Myocyte (in vitro differentiated cells): Measurements from ENCODE around the gene FAM153A. TPM values are rescaled to one million over a fixed set of nuclear protein-coding genes. Genes with fewer than 3 reads are reported as not detected.
"Not testable (repeated sequence)": the region's sequence is repeated elsewhere in the genome, so short reads cannot be mapped to it uniquely, and the experiment has no call there.

Experiments used
- DNase-seq: peaks from one replicate; pipeline ENCODE4 v3.0.0-alpha.2; 2012; ENCODE audit warnings: low read depth
- total RNA-seq: library from RNA; depleted of rRNA; stranded (reverse); fragments of >200 nt; gene quantifications from 2 replicates; pipeline ENCODE4 v1.2.3, GENCODE V29; 2014

The FAM153A gene
- total RNA-seq, 1 donor from 2014 or later, result 0.19 TPM

DNA sequence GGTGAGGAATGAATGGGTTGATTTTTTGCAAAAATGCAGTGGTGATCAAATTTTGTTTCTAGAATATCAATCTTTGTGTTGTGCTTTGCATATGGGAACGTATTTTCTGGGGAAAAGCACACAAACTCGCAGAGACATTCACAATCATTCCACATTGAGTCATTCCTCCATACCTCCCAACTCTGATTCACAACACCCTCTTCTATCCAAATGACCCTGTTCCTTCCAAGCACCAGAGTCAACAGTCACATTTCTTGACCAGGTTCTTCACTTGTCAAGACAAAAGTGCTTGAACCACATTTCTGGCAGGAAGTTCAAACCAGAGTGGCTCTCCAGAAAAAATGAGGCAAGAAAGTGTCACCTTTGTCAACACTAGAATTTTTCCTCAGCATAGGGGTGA lies 35.3 kb downstream of the FAM153A start:
- DNase-seq, result not testable (repeated sequence)

DNA sequence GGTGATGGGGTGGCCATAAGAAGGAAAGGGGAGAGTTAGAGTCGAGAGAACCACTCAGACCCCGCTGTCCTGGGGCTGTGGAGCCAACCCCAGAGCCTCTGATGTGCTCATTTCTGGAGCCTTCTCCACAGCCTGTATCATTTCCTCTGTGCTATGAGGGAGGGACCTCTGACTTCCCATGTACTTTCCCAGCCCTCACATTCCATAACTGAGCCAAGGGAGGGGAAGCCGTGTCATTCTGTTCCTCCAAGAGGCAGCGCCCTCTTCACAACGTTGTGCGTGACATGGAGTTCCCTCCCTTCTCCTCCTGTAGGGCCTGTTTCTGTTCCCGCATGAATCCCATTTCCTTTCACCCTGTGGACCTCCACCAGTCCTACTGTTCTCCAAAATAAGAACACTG lies 57.8 kb downstream of the FAM153A start:
- not testable (repeated sequence) for DNase-seq

DNA sequence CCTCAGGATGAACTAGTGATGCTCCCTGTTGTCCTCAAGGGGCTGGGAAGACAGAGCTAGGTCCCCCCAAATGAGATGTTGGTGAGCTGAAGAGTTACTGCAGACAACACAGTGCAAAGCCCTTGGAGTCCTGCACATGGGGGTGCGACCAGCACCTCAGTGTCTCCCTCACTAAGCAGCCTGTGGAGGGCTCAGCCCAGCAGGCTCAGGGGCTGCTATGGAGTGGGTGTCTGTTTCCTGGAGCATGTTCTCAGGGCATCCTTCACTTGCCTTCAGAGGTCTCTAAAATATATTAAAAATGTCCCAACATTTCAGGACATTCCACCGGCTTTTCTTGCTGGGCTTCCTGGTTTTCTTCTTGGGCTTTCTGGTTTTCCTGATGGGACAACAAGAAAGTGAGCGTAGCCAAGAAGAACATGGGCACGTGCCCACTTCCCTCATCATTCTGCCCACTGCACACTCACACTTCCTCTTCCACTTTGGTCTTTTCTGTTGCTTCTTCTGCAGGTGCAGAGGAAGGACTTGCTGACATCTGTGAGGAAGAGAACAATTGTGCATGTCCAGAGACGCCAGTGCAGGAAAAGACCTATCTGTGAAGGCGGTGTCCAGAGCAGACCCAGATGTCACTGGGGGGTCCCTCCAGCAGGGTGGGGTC lies 58.7 kb downstream of the FAM153A start:
- DNase-seq, result not testable (repeated sequence)

DNA sequence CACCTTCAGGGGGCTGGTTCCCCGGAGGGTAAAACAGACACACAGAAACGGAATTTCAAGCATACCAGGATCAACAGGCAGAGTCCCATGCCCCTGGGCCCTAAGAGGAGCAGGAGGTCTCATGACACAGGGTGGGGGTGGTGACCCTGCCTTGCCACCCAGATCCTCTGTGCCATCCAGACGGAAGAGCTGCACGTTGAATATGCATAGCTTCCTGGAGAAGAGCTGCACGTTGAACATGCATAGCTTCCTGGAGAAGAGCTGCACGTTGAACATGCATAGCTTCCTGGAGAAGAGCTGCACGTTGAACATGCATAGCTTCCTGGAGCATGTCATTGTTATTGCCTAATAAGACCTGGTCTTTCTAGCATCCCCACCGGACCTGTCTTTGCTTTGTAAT lies 59.9 kb downstream of the FAM153A start:
- DNase-seq, result not testable (repeated sequence)

DNA sequence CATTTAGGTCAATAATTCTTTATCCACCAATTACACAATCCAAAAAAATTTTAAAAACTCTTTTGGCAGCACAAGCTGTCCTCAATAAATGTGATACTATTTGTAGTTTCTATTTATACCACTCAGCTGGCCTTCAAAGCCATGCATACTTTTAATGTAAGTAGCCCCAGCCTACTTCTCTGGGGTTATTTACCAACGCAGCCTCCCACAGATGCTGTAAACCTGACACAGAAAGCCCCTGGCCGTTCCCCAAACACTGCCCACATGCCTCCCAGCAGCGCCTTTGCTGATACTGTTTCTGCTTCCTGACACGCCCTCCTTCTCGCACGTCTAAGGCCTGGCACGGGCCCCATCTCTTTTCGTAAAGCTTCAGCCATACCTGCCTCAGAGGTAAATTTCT lies 62.7 kb downstream of the FAM153A start:
- DNase-seq, result not testable (repeated sequence)

DNA sequence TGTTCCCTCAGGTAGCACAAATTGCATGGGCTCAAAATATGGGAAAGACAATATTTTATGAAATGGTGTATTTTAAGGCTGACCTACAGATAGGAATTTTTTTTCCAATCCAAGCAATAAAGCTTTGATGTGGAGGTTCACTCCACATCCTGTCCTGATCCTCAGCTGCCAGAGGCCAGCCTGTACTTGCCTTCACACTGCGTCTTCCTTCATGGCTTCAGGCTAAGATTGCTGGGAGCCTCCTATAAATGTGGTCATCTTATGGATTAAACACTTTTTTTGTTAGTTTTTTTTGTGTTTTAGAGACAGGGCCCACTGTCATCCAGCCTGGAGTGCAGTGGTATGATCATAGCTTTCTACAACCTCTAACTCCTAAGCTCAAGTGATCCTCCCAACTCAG lies 67.3 kb downstream of the FAM153A start:
- not testable (repeated sequence) for DNase-seq

DNA sequence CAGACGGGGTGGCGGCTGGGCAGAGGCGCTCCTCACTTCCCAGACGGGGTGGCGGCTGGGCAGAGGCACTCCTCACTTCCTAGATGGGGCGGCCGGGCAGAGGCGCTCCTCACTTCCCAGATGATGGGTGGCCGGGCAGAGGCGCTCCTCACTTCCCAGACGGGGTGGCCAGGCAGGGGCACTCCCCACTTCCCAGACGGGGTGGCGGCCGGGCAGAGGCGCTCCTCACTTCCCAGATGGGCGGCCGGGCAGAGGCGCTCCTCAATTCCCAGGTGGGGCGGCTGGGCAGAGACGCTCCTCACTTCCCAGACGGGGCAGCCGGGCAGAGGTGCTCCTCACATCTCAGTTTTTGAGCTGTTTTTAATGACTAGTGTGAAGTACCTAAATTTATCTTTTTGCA lies 86.6 kb downstream of the FAM153A start:
- DNase-seq, result not testable (repeated sequence)

DNA sequence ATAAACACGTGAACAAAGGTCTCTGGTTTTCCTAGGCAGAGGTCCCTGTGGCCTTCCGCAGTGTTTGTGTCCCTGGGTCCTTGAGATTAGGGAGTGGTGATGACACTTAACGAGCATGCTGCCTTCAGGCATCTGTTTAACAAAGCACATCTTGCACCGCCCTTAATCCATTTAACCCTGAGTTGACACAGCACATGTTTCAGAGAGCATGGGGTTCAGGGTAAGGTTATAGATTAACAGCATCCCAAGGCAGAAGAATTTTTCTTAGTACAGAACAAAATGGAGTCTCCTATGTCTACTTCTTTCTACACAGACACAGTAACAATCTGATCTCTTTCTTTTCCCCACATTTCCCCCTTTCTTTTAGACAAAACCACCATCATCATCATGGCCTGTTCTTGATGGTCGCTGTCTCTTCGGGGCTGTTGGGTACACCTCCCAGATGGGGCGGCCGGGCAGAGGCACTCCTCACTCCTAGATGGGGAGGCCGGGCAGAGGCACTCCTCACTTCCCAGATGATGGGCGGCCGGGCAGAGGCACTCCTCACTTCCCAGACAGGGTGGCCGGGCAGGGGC lies 87.3 kb downstream of the FAM153A start:
- not testable (repeated sequence) for DNase-seq

DNA sequence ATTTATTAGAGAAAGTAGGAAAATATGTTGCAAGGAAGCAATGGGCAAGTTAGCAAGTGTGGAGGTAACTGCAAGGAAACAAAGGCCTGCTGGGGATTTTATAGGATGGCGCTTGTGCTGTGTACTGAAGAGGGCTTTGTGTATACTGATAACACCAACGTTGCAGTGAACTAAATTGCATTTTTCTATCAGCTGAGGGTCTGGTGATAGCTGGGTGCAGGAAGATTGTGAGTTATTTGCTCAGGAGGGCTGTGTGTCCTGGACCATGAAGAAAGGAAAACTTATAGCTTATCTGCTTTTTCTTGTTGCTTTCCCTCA lies 88.2 kb downstream of the FAM153A start:
- DNase-seq, result not testable (repeated sequence)

DNA sequence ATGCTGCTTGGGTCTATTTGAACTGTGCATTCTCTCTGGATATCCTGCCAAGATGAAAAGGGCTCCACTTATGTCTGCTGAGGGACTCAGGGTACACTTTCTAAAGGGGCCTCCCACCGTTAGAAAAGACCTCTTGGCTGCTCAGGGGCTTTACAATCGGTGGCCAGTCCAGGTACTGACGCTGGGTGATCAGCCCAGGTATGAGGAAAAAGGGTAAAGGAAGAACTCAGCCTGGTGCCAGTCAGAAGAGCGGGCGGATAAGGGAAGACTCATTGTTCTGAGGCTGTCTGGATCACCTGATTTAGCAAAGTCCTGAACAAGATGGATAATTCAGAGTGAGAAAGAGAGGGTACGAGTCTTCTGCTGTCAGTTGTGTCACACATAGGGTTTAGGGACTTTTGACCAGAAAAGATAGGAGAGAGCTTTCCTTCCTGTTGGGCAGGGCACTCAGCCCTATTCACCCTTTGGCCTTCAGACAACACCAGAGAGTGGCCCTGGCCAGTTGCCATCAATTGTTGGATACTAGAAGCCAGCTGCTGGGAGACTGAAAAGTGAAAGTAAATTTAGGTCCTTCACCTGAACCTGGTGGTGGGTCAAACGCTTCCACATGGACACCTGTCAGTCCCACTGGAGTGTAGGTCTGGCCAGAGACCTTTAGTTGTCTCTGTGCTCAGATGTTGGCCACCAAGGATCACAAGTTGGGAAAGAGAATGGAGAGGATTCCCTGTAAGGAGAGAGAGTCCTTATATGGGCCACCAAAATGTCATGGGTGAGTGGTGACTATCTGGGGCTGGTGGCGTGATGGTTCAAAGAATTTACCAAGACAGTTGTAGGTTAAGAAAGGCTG lies 88.8 kb downstream of the FAM153A start:
- DNase-seq, result peak; percentile 35

DNA sequence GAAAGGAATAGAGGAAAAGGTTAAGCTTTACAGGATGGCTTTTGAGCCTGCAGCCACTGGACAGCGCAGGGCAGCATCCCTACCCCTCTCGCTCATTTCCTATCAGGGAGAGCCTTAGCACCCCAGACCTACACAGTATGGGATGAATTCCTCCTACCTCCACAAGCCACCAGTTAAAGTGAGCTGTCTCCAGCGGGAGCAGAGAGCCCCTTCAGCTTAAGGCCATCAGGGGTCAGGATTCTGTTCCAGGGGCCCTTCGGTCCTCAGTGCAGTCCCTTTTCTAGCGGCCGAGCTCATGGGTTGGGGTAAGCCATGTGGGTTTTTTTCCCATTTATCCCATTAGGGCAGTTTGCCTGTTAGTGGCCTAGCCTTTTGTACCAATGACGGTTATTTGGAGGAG lies 89.7 kb downstream of the FAM153A start:
- not testable (repeated sequence) for DNase-seq

DNA sequence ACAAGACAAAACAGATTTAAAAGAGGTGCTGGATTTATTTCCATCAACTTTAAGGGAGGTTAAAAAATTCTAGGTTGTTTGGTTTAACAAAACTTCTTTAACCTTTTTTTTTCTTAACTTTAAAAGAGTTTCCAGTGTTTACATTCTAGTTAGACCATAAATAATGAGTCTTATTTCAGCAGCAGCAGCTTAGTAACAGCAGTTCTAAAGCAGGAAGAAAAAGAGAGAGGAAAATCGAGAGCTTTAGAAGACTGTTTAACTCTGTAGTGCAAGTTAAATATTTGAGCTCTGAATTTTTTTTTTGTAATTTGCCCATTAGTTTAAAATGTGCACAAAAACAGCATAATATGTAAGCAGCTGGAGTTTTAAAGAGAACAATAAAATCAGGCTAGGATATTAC lies 90.2 kb downstream of the FAM153A start:
- DNase-seq, result not testable (repeated sequence)

DNA sequence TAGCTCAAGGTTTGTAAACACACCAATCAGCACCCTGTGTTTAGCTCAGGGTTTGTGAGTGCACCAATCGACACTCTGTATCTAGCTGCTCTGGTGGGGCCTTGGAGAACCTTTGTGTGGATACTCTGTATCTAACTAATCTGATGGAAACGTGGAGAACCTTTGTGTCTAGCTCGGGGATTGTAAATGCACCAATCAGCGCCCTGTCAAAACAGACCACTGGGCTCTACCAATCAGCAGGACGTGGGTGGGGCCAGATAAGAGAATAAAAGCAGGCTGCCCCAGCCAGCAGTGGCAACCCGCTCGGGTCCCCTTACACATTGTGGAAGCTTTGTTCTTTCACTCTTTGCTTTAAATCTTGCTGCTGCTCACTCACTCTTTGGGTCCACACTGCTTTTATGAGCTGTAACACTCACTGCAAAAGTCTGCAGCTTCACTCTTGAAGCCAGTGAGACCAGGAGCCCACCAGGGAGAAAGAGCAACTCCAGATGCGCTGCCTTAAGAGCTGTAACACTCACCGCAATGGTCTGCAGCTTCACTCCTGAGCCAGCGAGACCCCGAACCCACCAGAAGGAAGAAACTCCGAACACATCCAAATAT lies 93.6 kb downstream of the FAM153A start:
- DNase-seq, result not testable (repeated sequence)

DNA sequence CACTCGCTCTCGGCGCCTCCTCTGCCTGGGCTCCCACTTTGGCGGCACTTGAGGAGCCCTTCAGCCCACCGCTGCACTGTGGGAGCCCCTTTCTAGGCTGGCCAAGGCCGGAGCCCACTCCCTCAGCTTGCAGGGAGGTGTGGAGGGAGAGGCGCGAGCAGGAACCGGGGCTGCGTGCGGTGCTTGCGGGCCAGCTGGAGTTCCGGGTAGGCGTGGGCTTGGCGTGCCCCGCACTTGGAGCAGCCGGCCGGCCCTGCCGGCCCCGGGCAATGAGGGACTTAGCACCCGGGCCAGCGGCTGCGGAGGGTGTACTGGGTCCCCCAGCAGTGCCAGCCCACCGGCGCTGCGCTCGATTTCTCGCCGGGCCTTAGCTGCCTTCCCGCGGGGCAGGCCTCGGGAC lies 94.6 kb downstream of the FAM153A start:
- not testable (repeated sequence) for DNase-seq

DNA sequence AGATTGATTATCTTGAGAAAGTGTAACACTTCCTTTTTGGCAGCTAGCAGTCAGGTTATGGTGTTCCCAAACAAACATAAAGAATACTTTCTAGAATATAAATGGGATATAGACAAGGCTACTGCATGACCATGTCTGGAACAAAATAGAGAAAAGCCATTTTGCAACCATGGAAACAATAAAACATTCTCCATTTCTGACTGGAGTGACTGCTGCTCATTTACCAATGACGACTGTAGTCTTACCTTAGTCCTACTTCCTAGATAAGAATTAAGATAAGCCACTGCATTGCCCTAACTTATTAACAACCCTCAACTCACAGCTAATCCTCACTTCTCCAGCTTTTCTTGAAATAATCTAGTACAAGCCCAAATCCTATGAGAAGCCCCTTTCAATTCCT lies 100.8 kb downstream of the FAM153A start:
- not testable (repeated sequence) for DNase-seq

Other genes with a start within 250 kb of the FAM153A start
- 33.5 and 42.0 TPM in 2 replicates for gene FAM193B, start 228.3 kb downstream of the FAM153A start, total RNA-seq
- gene TMED9, start 190.7 kb downstream of the FAM153A start, total RNA-seq, result 125 and 146 TPM in 2 replicates
- gene B4GALT7, start 182.8 kb downstream of the FAM153A start, total RNA-seq, result 29.3 and 36.7 TPM in 2 replicates
- not detected in 2 replicates for gene PROP1, start 213.3 kb upstream of the FAM153A start, total RNA-seq